Upper lobe of left lung (tissue), 4 donors: Measurements from ENCODE around the gene PHGDH.

ENCODE experiments used
- CTCF ChIP-seq, 6 experiments: fragments of 450-650 bp in 4 of 6; fragments of 200-600 bp in 2 of 6; sonication (generic) in 2 of 6; IDR thresholded peaks; one replicate each; pipeline ENCODE4 v1.5.1; 2016 to 2019; ENCODE audit warnings: antibody characterized with exemption in 6 of 6
- EP300 ChIP-seq, 4 donors: sonication (generic); formaldehyde crosslinking; IDR thresholded peaks; one replicate each; pipeline ENCODE4 v1.5.1; 2017; ENCODE audit warnings: antibody characterized with exemption in 4 of 4, control low read depth in 2 of 4
- POLR2A ChIP-seq, 4 donors: fragments of 450-650 bp; IDR thresholded peaks; one replicate each; pipeline ENCODE4 v1.5.1; 2016 to 2017; ENCODE audit warnings: antibody characterized with exemption in 4 of 4, mild to moderate bottlenecking in 2 of 4
- POLR2AphosphoS5 ChIP-seq, 2 donors: sonication (generic); formaldehyde crosslinking; IDR thresholded peaks; one replicate each; pipeline ENCODE4 v1.5.1; 2017; ENCODE audit warnings: antibody characterized with exemption in 2 of 2

DNA sequence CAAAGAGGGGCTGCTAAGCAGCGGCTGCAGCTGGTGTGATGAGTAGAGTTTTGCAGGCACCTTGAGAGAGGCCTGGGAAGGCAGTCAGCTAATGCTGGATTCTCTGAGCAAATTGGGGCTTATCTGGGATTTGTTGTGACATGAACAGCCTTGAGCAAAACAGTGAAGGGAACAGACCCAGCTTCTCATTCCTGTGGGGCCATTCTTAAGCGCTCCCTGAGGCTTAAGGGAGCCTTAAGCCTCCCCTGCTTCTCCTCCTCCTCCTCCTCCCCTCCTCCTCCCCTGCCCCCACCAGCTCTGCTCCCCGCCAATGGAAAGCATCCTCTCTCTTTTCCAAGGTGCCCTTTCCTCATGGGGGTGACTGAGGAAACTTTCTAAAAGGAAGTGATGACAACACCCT, 35.7 kb downstream of the PHGDH start:
- TF ChIP-seq POLR2A (IDR thresholded peaks at IDR 0.05) (no peak), CTCF (IDR thresholded peaks at IDR 0.05) (no peak), POLR2AphosphoS5 (IDR thresholded peaks at IDR 0.05) (no peak), EP300 (IDR thresholded peaks at IDR 0.05) (no peak)
